Adrenal gland (tissue), 12 donors: Measurements from ENCODE around the gene FZD7. TPM values are rescaled to one million over a fixed set of nuclear protein-coding genes. Genes with fewer than 3 reads are reported as not detected.

Source experiments
- DNase-seq, 7 donors: peaks; one replicate each; pipeline ENCODE4 v3.0.0-alpha.2; 2019 to 2020
- H3K27ac ChIP-seq, 5 donors: fragments of 200-600 bp; sonication (generic) in 4 of 5; 1 replicate in 3 of 5; 2 replicates in 2 of 5; pipeline versions ENCODE4 v1.5.1 to v1.8.0; 2016 to 2020; ENCODE audit warnings: mild to moderate bottlenecking in 1 of 5
- H3K27me3 ChIP-seq: fragments of 200-600 bp; 2 replicates; pipeline ENCODE4 v1.8.0; 2021
- H3K36me3 ChIP-seq, 2 donors: fragments of 200-600 bp; replicated peaks in 1 of 2; 1 replicate in 1 of 2; 2 replicates in 1 of 2; pipeline versions ENCODE4 v1.5.1 to v1.8.0; 2018 to 2022
- H3K4me1 ChIP-seq, 2 donors: fragments of 200-600 bp; replicated peaks in 1 of 2; 1 replicate in 1 of 2; 2 replicates in 1 of 2; pipeline versions ENCODE4 v1.5.1 to v1.8.0; 2018 to 2021
- H3K4me3 ChIP-seq, 4 donors: fragments of 200-600 bp; sonication (generic) in 3 of 4; one replicate each; pipeline ENCODE4 v1.5.1; 2016 to 2018
- H3K9me3 ChIP-seq, 3 donors: fragments of 200-600 bp; sonication (generic) in 1 of 3; replicated peaks in 1 of 3; 1 replicate in 2 of 3; 2 replicates in 1 of 3; pipeline versions ENCODE4 v1.5.1 to v1.8.0; 2016 to 2021
- POLR2A ChIP-seq, 2 donors: fragments of 450-650 bp; IDR thresholded peaks; one replicate each; pipeline ENCODE4 v1.6.1; 2017; ENCODE audit warnings: antibody characterized with exemption in 2 of 2, mild to moderate bottlenecking in 2 of 2, moderate library complexity in 1 of 2
- WGBS, 4 donors: extraction: QIAGEN DNeasy Blood & Tissue Kit in 2 of 4; methylation state at CpG; one replicate each; pipeline versions ENCODE4 v1.1.5 to v1.1.7; 2013 to 2017; 5-methylcytosine and 5-hydroxymethylcytosine counted together
- intact Hi-C, 2 donors: fragments of 100-400 bp; cut with DNase I; formaldehyde crosslinking; loops; one replicate each; pipeline versions ENCODE4 v1.14.1 to v1.15.0; 2022 to 2023
- polyA plus RNA-seq, 3 donors: library from polyadenylated mRNA; stranded (reverse); fragments of 200-250 nt in 2 of 3; fragments of 350-450 nt in 1 of 3; fragmentation: Illumina TruSeq in 1 of 3; extraction: RNeasy Lipid Tissue Mini Kit (QIAGEN cat#74804) in 1 of 3; gene quantifications; one replicate each; pipeline ENCODE4 v1.2.3, GENCODE V29; 2013 to 2014
- total RNA-seq, 9 donors: library from RNA; depleted of rRNA in 4 of 9; stranded (reverse); fragments of >200 nt in 4 of 9; fragments of 120-200 nt in 1 of 9; fragmentation: NEBNext Ultra II Directional in 1 of 9; extraction: Animal tissue kit (Norgen Biotek cat#: 25700) in 1 of 9; gene quantifications; one replicate each; pipeline versions ENCODE4 v1.1.0 to v1.2.4, GENCODE V29; 2013 to 2023
- TF ChIP-seq, protein P1 (sequence below), 6 experiments: fragments of 450-650 bp in 4 of 6; fragments of 200-600 bp in 2 of 6; sonication (generic) in 1 of 6; IDR thresholded peaks; 1 replicate in 5 of 6; 2 replicates in 1 of 6; pipeline versions ENCODE4 v1.5.1 to v1.8.0; 2016 to 2021; ENCODE audit warnings: antibody characterized with exemption in 6 of 6, mild to moderate bottlenecking in 2 of 6, moderate library complexity in 1 of 6
- donor health status: healthy with polysubstance abuse.
- donor health status: Bipolar disorder and iron deficiency.
- donor health status: DM: yes; HTN: yes; CAD: no.
- donor health status: DM: no; HTN: no; CAD: no.
- donor health status: DM: no; HTN: no; CAD: no.
- donor health status: DM: yes; HTN: yes; CAD: no.

The FZD7 gene
- total and polyA plus RNA-seq, 12 donors, result 1.2 to 7.1 (median 3.0) TPM

DNA sequence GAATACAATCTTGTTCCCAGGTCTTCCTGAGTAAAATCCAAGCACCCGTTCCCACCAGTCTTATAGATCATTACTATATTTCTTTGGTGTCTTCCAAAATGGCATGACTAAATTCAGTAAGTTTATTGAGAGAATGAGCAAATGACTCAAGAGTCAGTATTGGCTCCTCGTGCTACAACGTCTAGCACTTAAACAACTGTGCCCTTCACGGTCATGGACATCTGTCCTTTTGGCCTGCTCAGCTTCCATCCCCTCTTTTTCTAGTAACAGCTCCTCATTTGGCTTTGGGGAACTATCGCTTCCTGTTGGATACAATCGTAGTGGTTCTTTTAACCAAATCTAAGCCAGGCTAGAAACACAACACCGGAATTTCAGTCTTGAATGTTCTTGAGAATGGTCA is 24.1 kb upstream of the FZD7 start:
- no peak overlapping the region for H3K4me3 ChIP-seq
- TF ChIP-seq, protein P1, sequence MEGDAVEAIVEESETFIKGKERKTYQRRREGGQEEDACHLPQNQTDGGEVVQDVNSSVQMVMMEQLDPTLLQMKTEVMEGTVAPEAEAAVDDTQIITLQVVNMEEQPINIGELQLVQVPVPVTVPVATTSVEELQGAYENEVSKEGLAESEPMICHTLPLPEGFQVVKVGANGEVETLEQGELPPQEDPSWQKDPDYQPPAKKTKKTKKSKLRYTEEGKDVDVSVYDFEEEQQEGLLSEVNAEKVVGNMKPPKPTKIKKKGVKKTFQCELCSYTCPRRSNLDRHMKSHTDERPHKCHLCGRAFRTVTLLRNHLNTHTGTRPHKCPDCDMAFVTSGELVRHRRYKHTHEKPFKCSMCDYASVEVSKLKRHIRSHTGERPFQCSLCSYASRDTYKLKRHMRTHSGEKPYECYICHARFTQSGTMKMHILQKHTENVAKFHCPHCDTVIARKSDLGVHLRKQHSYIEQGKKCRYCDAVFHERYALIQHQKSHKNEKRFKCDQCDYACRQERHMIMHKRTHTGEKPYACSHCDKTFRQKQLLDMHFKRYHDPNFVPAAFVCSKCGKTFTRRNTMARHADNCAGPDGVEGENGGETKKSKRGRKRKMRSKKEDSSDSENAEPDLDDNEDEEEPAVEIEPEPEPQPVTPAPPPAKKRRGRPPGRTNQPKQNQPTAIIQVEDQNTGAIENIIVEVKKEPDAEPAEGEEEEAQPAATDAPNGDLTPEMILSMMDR (IDR thresholded peaks at IDR 0.05), result no peak
- TF ChIP-seq POLR2A (IDR thresholded peaks at IDR 0.05), result no peak
- peak overlapping the region in 1 of 5 donors; percentile 38 for H3K27ac ChIP-seq
- WGBS, 4 donors, result 78 to 84% (median 79%) methylated on average over 7 of the region's 7 CpGs
- no peaks in the 10 kb centered on the region for H3K27me3 ChIP-seq
- intact Hi-C loops, result no loop called here
- H3K4me1 ChIP-seq, result peaks cover 0 to 9% of the 10 kb centered on the region in 2 donors
- H3K9me3 ChIP-seq, result no peaks in the 10 kb centered on the region
- no peak for DNase-seq
- no peaks in the 10 kb centered on the region for H3K36me3 ChIP-seq

DNA sequence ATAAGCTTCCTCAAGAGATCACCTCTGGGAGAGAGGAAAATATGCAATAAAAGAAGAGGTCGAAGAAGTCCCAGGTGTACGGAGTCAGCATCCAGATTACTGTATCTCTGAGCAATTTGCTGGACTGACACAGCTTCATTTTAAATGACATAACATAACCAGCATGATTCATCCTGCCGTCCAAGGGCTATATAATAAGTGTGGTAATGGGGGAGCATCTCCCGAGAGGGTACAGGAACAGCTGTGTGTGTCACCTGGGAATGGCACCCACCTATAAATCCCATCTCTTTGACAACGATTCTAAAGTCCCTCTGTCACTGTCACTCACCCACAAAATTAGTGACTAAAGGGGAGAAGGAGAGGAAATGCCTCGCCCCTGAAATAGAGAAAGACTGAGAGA is 19.3 kb upstream of the FZD7 start:
- WGBS, 4 donors, result 55 to 57% (median 56%) methylated on average over 6 of the region's 6 CpGs
- no peak for TF ChIP-seq POLR2A (IDR thresholded peaks at IDR 0.05)
- TF ChIP-seq, protein P1 (IDR thresholded peaks at IDR 0.05), result no peak
- no peaks in the 10 kb centered on the region for H3K27me3 ChIP-seq
- DNase-seq, result no peak
- peaks cover 0 to 6% of the 10 kb centered on the region in 2 donors for H3K4me1 ChIP-seq
- no peaks in the 10 kb centered on the region for H3K9me3 ChIP-seq
- no peak overlapping the region for H3K4me3 ChIP-seq
- intact Hi-C loops, result no loop called here
- H3K27ac ChIP-seq, result no peak overlapping the region
- no peaks in the 10 kb centered on the region for H3K36me3 ChIP-seq

DNA sequence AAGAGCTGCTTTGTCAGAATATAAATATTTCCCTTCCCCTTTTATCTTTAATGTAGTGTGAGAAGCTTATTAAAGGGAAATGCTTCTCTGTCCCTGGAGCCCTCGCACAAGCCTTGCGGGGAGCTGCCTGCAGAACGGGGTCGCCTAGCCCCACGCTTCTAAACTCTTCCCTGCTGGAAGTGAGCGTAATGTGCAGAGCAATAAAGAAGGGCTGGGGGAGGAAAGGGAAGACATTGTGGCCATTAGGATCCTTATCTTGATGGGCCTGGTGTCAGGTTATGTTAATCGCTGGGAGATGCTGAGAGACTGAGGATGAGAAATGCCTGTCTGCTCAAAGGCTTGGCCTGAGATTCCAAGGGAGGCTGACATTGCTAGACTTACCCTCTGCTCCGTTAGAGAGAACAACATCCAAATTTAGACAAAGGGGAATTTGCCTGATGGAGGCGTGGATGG is 18.9 kb upstream of the FZD7 start:
- Histone ChIP-seq H3K9me3 (no peaks in the 10 kb centered on the region), H3K27ac (no peak overlapping the region), H3K4me1 (peaks cover 0 to 1% of the 10 kb centered on the region in 2 donors), H3K36me3 (no peaks in the 10 kb centered on the region), H3K27me3 (no peaks in the 10 kb centered on the region), H3K4me3 (no peak overlapping the region)
- no peak for DNase-seq
- 48 to 62% (median 59%) methylated on average over 9 of the region's 9 CpGs for WGBS, 4 donors
- TF ChIP-seq POLR2A (IDR thresholded peaks at IDR 0.05), result no peak
- TF ChIP-seq, protein P1 (IDR thresholded peaks at IDR 0.05), result no peak
- intact Hi-C loops, result no loop called here

DNA sequence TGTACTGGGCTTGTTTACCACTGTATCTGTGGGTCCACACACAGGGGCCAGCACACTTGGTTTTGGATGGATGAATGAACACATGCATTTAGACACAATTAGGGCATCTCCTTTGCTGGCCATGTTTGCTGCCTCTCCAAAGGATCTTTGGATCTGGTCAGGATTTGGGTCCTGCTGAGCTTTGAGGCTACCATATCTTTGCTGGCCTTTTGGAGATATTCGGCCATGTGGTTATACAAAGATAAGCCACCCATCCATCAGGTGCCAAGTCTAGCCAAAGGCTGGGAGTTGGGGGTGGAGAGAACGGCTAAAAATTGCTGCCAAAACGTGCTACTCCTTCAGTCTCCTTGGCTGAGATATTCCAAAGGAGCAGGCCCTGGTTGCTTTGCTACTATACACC is 18.2 kb upstream of the FZD7 start:
- no peak overlapping the region for H3K4me3 ChIP-seq
- no peak overlapping the region for H3K27ac ChIP-seq
- WGBS, 4 donors, result 68 to 87% (median 78%) methylated on average over 3 of the region's 3 CpGs
- no peaks in the 10 kb centered on the region for H3K27me3 ChIP-seq
- no peaks in the 10 kb centered on the region for H3K4me1 ChIP-seq
- H3K9me3 ChIP-seq, result no peaks in the 10 kb centered on the region
- no peaks in the 10 kb centered on the region for H3K36me3 ChIP-seq
- intact Hi-C loops, result no loop called here
- DNase-seq, result no peak
- TF ChIP-seq, protein P1 (IDR thresholded peaks at IDR 0.05), result no peak
- TF ChIP-seq POLR2A (IDR thresholded peaks at IDR 0.05), result no peak
